ENCODE results near the gene SP110.

The SP110 gene

GRCh38 chr2:230254152-230254881 is 34.5 kb upstream of the SP110 start:
- H3K27me3 ChIP-seq (ENCODE audit: control insufficient read depth, insufficient read depth, low read length) = no peaks in the 10 kb centered on the region
- H3K79me2 ChIP-seq = no peaks in the 10 kb centered on the region
- no peak overlapping the region for H3K9ac ChIP-seq
- H3K4me3 ChIP-seq (ENCODE audit: low read depth, low read length) = no peak overlapping the region
- no peak overlapping the region for H3K27ac ChIP-seq
- H3K4me2 ChIP-seq (ENCODE audit: low read length) = no peak overlapping the region
- no peak for TF ChIP-seq CTCF (IDR thresholded peaks at IDR 0.05)
- H3K9me3 ChIP-seq (ENCODE audit: control insufficient read depth, low read length) = no peaks in the 10 kb centered on the region
- H3K4me1 ChIP-seq = peaks cover 5% of the 10 kb centered on the region
- H3K36me3 ChIP-seq (ENCODE audit: control insufficient read depth, insufficient read depth, low read length) = no peaks in the 10 kb centered on the region
- H2AFZ ChIP-seq = no peak overlapping the region

- Histone ChIP-seq H2AFZ (no peak overlapping the region), H3K27me3 (ENCODE audit: control insufficient read depth, insufficient read depth, low read length) (no peaks in the 10 kb centered on the region), H3K36me3 (ENCODE audit: control insufficient read depth, insufficient read depth, low read length) (no peaks in the 10 kb centered on the region), H3K4me2 (ENCODE audit: low read length) (no peak overlapping the region), H3K9ac (no peak overlapping the region), H3K4me3 (ENCODE audit: low read depth, low read length) (no peak overlapping the region), H3K27ac (no peak overlapping the region), H3K79me2 (no peaks in the 10 kb centered on the region), H3K4me1 (peaks cover 5% of the 10 kb centered on the region), H3K9me3 (ENCODE audit: control insufficient read depth, low read length) (no peaks in the 10 kb centered on the region)
- TF ChIP-seq CTCF (IDR thresholded peaks at IDR 0.05) = no peak
These were observed 30.4 kb upstream of the SP110 start for GRCh38 chr2:230250231-230250630.

GRCh38 chr2:230246206-230246605 is 26.4 kb upstream of the SP110 start:
- no peaks in the 10 kb centered on the region for H3K36me3 ChIP-seq (ENCODE audit: control insufficient read depth, insufficient read depth, low read length)
- no peak for TF ChIP-seq CTCF (IDR thresholded peaks at IDR 0.05)
- H3K9ac ChIP-seq = no peak overlapping the region
- no peaks in the 10 kb centered on the region for H3K79me2 ChIP-seq
- no peak overlapping the region for H2AFZ ChIP-seq
- no peak overlapping the region for H3K4me2 ChIP-seq (ENCODE audit: low read length)
- no peaks in the 10 kb centered on the region for H3K4me1 ChIP-seq
- no peaks in the 10 kb centered on the region for H3K9me3 ChIP-seq (ENCODE audit: control insufficient read depth, low read length)
- no peak overlapping the region for H3K4me3 ChIP-seq (ENCODE audit: low read depth, low read length)
- no peaks in the 10 kb centered on the region for H3K27me3 ChIP-seq (ENCODE audit: control insufficient read depth, insufficient read depth, low read length)
- no peak overlapping the region for H3K27ac ChIP-seq

GRCh38 chr2:230244211-230244610 is 24.4 kb upstream of the SP110 start:
- no peak overlapping the region for H3K9ac ChIP-seq
- no peak for TF ChIP-seq CTCF (IDR thresholded peaks at IDR 0.05)
- H3K79me2 ChIP-seq = no peaks in the 10 kb centered on the region
- no peak overlapping the region for H3K27ac ChIP-seq
- no peaks in the 10 kb centered on the region for H3K9me3 ChIP-seq (ENCODE audit: control insufficient read depth, low read length)
- no peaks in the 10 kb centered on the region for H3K36me3 ChIP-seq (ENCODE audit: control insufficient read depth, insufficient read depth, low read length)
- no peaks in the 10 kb centered on the region for H3K27me3 ChIP-seq (ENCODE audit: control insufficient read depth, insufficient read depth, low read length)
- H3K4me2 ChIP-seq (ENCODE audit: low read length) = no peak overlapping the region
- no peaks in the 10 kb centered on the region for H3K4me1 ChIP-seq
- H3K4me3 ChIP-seq (ENCODE audit: low read depth, low read length) = no peak overlapping the region
- no peak overlapping the region for H2AFZ ChIP-seq

- Histone ChIP-seq H3K27me3 (ENCODE audit: control insufficient read depth, insufficient read depth, low read length) (no peaks in the 10 kb centered on the region), H3K27ac (no peak overlapping the region), H3K9me3 (ENCODE audit: control insufficient read depth, low read length) (no peaks in the 10 kb centered on the region), H3K4me3 (ENCODE audit: low read depth, low read length) (no peak overlapping the region), H3K36me3 (ENCODE audit: control insufficient read depth, insufficient read depth, low read length) (no peaks in the 10 kb centered on the region), H2AFZ (no peak overlapping the region), H3K9ac (no peak overlapping the region), H3K79me2 (no peaks in the 10 kb centered on the region), H3K4me1 (no peaks in the 10 kb centered on the region), H3K4me2 (ENCODE audit: low read length) (no peak overlapping the region)
- no peak for TF ChIP-seq CTCF (IDR thresholded peaks at IDR 0.05)
These were observed 15.1 kb upstream of the SP110 start for GRCh38 chr2:230234845-230235244.
